GM19468 (cell line): ENCODE results near the gene DCAF8L2.
"Not testable (repeated sequence)": the region's sequence is repeated elsewhere in the genome, so short reads cannot be mapped to it uniquely, and the experiment has no call there.

ENCODE experiments used
- ATAC-seq: cut with Tn5 transposase; IDR thresholded peaks from one replicate; pipeline ENCODE4 v1.9.1; 2021; ENCODE audit warnings: mild to moderate bottlenecking, moderate library complexity, moderate number of reproducible peaks; ENCODE audit not compliant: unreplicated experiment; ENCODE audit errors: extremely low read depth

The DCAF8L2 gene

GRCh38 chrX:27590044-27590443 is at the start of gene DCAF8L2:
DCAF8L2 (plus strand) TSS chrX:27590344; CDS start chrX:27746896, 156,552 bp downstream.
- ATAC-seq: no peak

GRCh38 chrX:27541161-27541560 is 49.0 kb upstream of the DCAF8L2 start:
- ATAC-seq: not testable (repeated sequence)

- no peak for ATAC-seq
These were observed 41.5 kb upstream of the DCAF8L2 start for GRCh38 chrX:27548624-27549023.

- no peak for ATAC-seq
These were observed 40.5 kb upstream of the DCAF8L2 start for GRCh38 chrX:27549688-27550087.

GRCh38 chrX:27555514-27555913 is 34.6 kb upstream of the DCAF8L2 start:
- no peak for ATAC-seq

GRCh38 chrX:27565992-27566391 is 24.2 kb upstream of the DCAF8L2 start:
- no peak for ATAC-seq

GRCh38 chrX:27571164-27571563 is 19.0 kb upstream of the DCAF8L2 start:
- ATAC-seq: no peak

- no peak for ATAC-seq
These were observed 14.6 kb upstream of the DCAF8L2 start for GRCh38 chrX:27575565-27575964.

GRCh38 chrX:27583976-27584375 is 6.2 kb upstream of the DCAF8L2 start:
- ATAC-seq: no peak

- ATAC-seq: no peak
These were observed 1.8 kb downstream of the DCAF8L2 start for GRCh38 chrX:27591938-27592337.

- no peak for ATAC-seq
These were observed 7.4 kb downstream of the DCAF8L2 start for GRCh38 chrX:27597508-27597907.

GRCh38 chrX:27598312-27598711 is 8.2 kb downstream of the DCAF8L2 start:
- no peak for ATAC-seq

- no peak for ATAC-seq
These were observed 9.8 kb downstream of the DCAF8L2 start for GRCh38 chrX:27599928-27600327.

GRCh38 chrX:27600686-27601085 is 10.5 kb downstream of the DCAF8L2 start:
- ATAC-seq: no peak

GRCh38 chrX:27608671-27609070 is 18.5 kb downstream of the DCAF8L2 start:
- ATAC-seq: no peak

GRCh38 chrX:27619459-27619858 is 29.3 kb downstream of the DCAF8L2 start:
- no peak for ATAC-seq

- ATAC-seq: no peak
These were observed 29.8 kb downstream of the DCAF8L2 start for GRCh38 chrX:27619975-27620374.

- no peak for ATAC-seq
These were observed 32.7 kb downstream of the DCAF8L2 start for GRCh38 chrX:27622883-27623282.

GRCh38 chrX:27626066-27626465 is 35.9 kb downstream of the DCAF8L2 start:
- ATAC-seq: no peak

GRCh38 chrX:27633328-27633727 is 43.2 kb downstream of the DCAF8L2 start:
- ATAC-seq: no peak

- ATAC-seq: no peak
These were observed 66.4 kb downstream of the DCAF8L2 start for GRCh38 chrX:27656581-27656980.

GRCh38 chrX:27660878-27661277 is 70.7 kb downstream of the DCAF8L2 start:
- ATAC-seq: no peak

GRCh38 chrX:27671234-27671633 is 81.1 kb downstream of the DCAF8L2 start:
- no peak for ATAC-seq
